Prostate gland (tissue), 2 donors: Measurements from ENCODE around the gene CREB5.

Experiments used
- CTCF ChIP-seq, 4 experiments: fragments of 200-600 bp in 2 of 4; fragments of 450-650 bp in 2 of 4; sonication (generic) in 2 of 4; IDR thresholded peaks; 1 replicate in 3 of 4; 2 replicates in 1 of 4; pipeline ENCODE4 v1.5.1; 2016 to 2019; ENCODE audit warnings: antibody characterized with exemption in 4 of 4, mild to moderate bottlenecking in 2 of 4, moderate library complexity in 2 of 4
- POLR2AphosphoS5 ChIP-seq: sonication (generic); formaldehyde crosslinking; IDR thresholded peaks from one replicate; pipeline ENCODE4 v1.6.1; 2017; ENCODE audit warnings: antibody characterized with exemption

DNA sequence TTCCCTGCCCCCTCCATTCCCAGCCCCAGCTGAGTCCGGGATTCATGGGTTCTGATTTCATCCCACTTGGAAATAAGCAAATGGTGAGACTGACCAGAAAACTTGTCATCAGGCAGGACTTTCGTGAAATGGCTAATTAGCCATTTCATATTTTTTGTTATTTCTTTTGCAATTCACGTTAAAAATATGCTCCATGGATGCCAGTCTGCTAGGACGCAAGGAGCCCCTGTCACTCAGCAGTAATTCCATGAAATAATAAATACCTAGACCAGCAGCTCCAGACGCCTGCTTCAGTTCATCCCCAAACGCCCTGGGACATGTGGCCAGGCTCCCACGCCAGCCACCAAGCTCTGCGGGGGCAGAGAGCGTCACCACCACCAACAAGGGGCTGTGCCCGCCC is 434.9 kb downstream of the CREB5 start:
- TF ChIP-seq CTCF (IDR thresholded peaks at IDR 0.05) (no peak), POLR2AphosphoS5 (no peak)
